Muscle of leg (tissue), 11 donors: ENCODE results near the gene TMPRSS11B. TPM values are rescaled to one million over a fixed set of nuclear protein-coding genes. Genes with fewer than 3 reads are reported as not detected.
"Not testable (repeated sequence)": the region's sequence is repeated elsewhere in the genome, so short reads cannot be mapped to it uniquely, and the experiment has no call there.

ENCODE experiments used
- DNase-seq: peaks from one replicate; pipeline ENCODE4 v3.0.0; 2013
- H3K27ac ChIP-seq: one replicate; pipeline ENCODE4 v1.5.1; 2013; ENCODE audit warnings: mild to moderate bottlenecking, low read length, control low read depth
- H3K27me3 ChIP-seq: one replicate; pipeline ENCODE4 v1.6.1; 2013; ENCODE audit warnings: low read length; ENCODE audit not compliant: control insufficient read depth, insufficient read depth
- H3K36me3 ChIP-seq: one replicate; pipeline ENCODE4 v1.6.1; 2013; ENCODE audit warnings: low read length; ENCODE audit not compliant: control insufficient read depth, insufficient read depth
- H3K4me1 ChIP-seq: one replicate; pipeline ENCODE4 v1.6.1; 2013; ENCODE audit warnings: low read length; ENCODE audit not compliant: control insufficient read depth, insufficient read depth
- H3K4me3 ChIP-seq: one replicate; pipeline ENCODE4 v1.5.1; 2013; ENCODE audit warnings: low read length, control low read depth
- H3K9me3 ChIP-seq: replicated peaks from 2 replicates; pipeline ENCODE4 v1.6.1; 2013; ENCODE audit warnings: low read depth, low read length; ENCODE audit not compliant: control insufficient read depth
- WGBS: methylation state at CpG from one replicate; pipeline ENCODE4 v1.1.5; 2013; ENCODE audit warnings: missing lambda C conversion rate; ENCODE audit not compliant: insufficient coverage; 5-methylcytosine and 5-hydroxymethylcytosine counted together
- polyA plus RNA-seq, 8 donors: library from polyadenylated mRNA; unstranded; fragments of 120-200 nt; gene quantifications; one replicate each; pipeline versions ENCODE4 v1.2.1 to v1.2.3, GENCODE V29; 2013; ENCODE audit warnings: inconsistent platforms in 1 of 8, low replicate concordance in 1 of 8; ENCODE audit not compliant: insufficient read length in 8 of 8, insufficient read depth in 1 of 8
- total RNA-seq: library from RNA; stranded (reverse); fragments of 120-200 nt; gene quantifications from one replicate; pipeline ENCODE4 v1.2.4, GENCODE V29; 2013

TMPRSS11B gene
- total and polyA plus RNA-seq, 9 donors, result not detected

DNA sequence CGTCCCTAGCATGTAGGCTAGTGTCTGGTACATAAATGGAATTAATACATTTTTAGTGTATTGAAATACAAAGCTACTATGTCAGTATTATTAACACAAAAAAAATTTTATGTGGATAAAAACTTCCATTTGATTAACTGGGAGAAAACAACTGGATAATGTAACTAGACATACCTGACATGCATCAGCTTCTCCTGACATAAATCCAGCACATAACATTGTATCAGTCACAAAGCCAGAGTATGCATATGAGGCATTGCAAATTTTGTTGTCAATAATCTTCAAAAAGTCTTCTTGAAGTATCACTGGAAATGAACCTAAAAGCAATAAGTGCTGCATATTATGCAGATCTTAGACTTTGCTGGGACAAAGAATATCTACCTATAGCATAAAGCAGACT, 16.9 kb downstream of the TMPRSS11B start:
- no CpG with 5 or more reads among the region's 1 CpG for WGBS
- Histone ChIP-seq H3K4me1 (no peaks in the 10 kb centered on the region), H3K27me3 (no peaks in the 10 kb centered on the region), H3K9me3 (no peaks in the 10 kb centered on the region), H3K27ac (no peak overlapping the region), H3K4me3 (no peak overlapping the region), H3K36me3 (no peaks in the 10 kb centered on the region)
- DNase-seq, result no peak

- Histone ChIP-seq H3K4me1 (no peaks in the 10 kb centered on the region), H3K9me3 (no peaks in the 10 kb centered on the region), H3K27me3 (no peaks in the 10 kb centered on the region), H3K4me3 (no peak overlapping the region), H3K36me3 (no peaks in the 10 kb centered on the region), H3K27ac (no peak overlapping the region)
- DNase-seq, result no peak
- WGBS, result no CpG with 5 or more reads among the region's 1 CpG
Observed at GRCh38 chr4:68218044-68218443, 27.4 kb downstream of the TMPRSS11B start.

GRCh38 chr4:68216501-68216900, 29.0 kb downstream of the TMPRSS11B start:
- Histone ChIP-seq H3K4me1 (no peaks in the 10 kb centered on the region), H3K27me3 (no peaks in the 10 kb centered on the region), H3K4me3 (no peak overlapping the region), H3K9me3 (no peaks in the 10 kb centered on the region), H3K27ac (no peak overlapping the region), H3K36me3 (no peaks in the 10 kb centered on the region)
- no peak for DNase-seq

GRCh38 chr4:68209003-68209402, 36.5 kb downstream of the TMPRSS11B start:
- no peak overlapping the region for H3K27ac ChIP-seq
- H3K27me3 ChIP-seq, result no peaks in the 10 kb centered on the region
- no peaks in the 10 kb centered on the region for H3K36me3 ChIP-seq
- no peaks in the 10 kb centered on the region for H3K4me1 ChIP-seq
- no peak overlapping the region for H3K4me3 ChIP-seq
- H3K9me3 ChIP-seq, result peaks cover 7% of the 10 kb centered on the region
- WGBS, result no CpG with 5 or more reads among the region's 1 CpG
- no peak for DNase-seq

GRCh38 chr4:68194305-68194704, 51.2 kb downstream of the TMPRSS11B start:
- not testable (repeated sequence) for H3K36me3 ChIP-seq, H3K4me1 ChIP-seq, DNase-seq, H3K4me3 ChIP-seq, H3K27me3 ChIP-seq, H3K27ac ChIP-seq, H3K9me3 ChIP-seq
- WGBS, result 84% methylated on average over 5 of the region's 5 CpGs

GRCh38 chr4:68193194-68193593, 52.3 kb downstream of the TMPRSS11B start:
- WGBS, result no CpG with 5 or more reads among the region's 1 CpG
- H3K4me1 ChIP-seq, result no peaks in the 10 kb centered on the region
- no peak overlapping the region for H3K27ac ChIP-seq
- H3K4me3 ChIP-seq, result no peak overlapping the region
- no peaks in the 10 kb centered on the region for H3K9me3 ChIP-seq
- no peaks in the 10 kb centered on the region for H3K36me3 ChIP-seq
- H3K27me3 ChIP-seq, result no peaks in the 10 kb centered on the region
- DNase-seq, result no peak

DNA sequence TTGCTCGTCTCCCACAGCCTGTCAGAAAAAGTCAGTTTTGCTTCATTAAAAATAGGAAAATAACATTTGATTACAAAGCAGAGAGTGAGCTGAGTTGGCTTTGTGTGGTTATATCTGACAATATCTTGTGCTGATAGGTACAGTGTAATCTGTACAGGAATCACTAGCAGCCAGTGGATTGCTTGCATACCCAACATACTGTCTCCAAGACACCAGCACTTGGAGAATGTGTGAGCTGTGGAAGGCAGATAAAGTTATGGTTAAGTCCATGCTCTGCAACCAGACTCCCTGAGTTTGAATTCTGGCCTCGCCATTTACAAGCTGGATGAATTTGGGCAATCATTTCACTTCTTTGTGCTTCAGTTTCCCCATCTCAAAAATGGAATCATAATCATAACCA, 58.3 kb downstream of the TMPRSS11B start:
- Histone ChIP-seq H3K4me3 (no peak overlapping the region), H3K27me3 (no peaks in the 10 kb centered on the region), H3K27ac (no peak overlapping the region), H3K36me3 (no peaks in the 10 kb centered on the region), H3K9me3 (no peaks in the 10 kb centered on the region), H3K4me1 (no peaks in the 10 kb centered on the region)
- no peak for DNase-seq
- WGBS, result no CpG with 5 or more reads among the region's 2 CpGs

DNA sequence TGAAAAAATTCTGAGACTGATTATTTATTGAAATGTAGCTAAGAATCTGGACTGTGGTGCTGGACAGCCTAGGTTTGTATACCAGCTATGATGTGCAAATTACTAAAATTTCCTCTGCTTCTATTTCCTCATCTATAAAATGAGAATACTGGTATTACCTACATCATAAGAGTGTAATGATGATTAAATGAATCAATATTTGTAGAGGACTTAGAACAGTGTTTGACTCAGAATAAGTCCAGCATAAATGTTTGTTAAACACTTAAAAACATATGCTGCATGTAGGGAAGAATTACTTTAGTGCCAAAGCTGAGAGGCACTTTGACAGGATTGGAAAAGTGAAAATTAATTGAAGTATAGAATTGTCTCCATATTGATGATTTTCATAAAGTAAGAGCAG, 60.6 kb downstream of the TMPRSS11B start:
- Histone ChIP-seq H3K9me3 (no peaks in the 10 kb centered on the region), H3K4me3 (no peak overlapping the region), H3K27me3 (no peaks in the 10 kb centered on the region), H3K4me1 (no peaks in the 10 kb centered on the region), H3K27ac (no peak overlapping the region), H3K36me3 (no peaks in the 10 kb centered on the region)
- DNase-seq, result no peak

DNA sequence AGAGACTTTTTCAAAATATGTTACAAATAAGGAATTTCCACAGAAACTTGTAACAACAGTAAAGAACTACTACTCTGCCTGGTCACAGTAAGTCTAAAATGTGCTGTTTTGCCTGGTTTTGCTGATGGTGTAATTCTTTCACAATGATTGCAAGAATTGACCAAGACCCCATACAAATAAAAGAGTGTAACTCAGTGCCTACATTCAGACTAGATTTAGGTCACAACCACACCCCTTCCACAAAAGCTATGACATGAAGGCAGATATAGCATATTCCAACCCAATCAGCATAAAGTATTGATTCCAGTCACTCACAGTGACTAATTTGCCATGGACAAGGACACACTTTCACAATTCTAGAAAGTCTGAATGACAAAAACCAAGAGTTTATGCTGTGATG, 62.1 kb downstream of the TMPRSS11B start:
- Histone ChIP-seq H3K4me3 (no peak overlapping the region), H3K4me1 (no peaks in the 10 kb centered on the region), H3K27ac (no peak overlapping the region), H3K27me3 (no peaks in the 10 kb centered on the region), H3K36me3 (no peaks in the 10 kb centered on the region), H3K9me3 (no peaks in the 10 kb centered on the region)
- no peak for DNase-seq

DNA sequence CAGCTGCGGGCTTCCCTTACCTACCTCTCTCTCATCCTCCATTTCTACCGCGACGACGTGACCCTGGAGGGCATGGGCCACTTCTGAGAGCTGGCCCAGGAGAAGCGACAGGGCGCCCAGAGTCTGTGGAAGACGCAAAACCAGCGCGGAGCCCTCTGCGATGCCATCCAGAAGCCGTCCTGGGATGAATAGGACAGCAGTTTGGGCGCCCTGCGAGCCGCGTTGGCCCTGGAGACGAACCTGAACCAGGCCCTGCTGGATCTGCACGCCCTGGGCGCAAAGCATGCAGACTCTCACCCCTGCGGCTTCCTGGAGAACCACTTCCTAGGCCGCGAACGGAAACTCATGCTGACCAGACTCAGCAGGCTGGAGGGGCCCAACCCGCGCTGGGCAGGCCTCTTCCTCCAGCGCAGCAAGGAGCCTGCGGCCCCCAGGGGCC, 63.1 kb downstream of the TMPRSS11B start:
- H3K4me3 ChIP-seq, result no peak overlapping the region
- H3K9me3 ChIP-seq, result no peaks in the 10 kb centered on the region
- H3K27ac ChIP-seq, result no peak overlapping the region
- H3K4me1 ChIP-seq, result no peaks in the 10 kb centered on the region
- no peaks in the 10 kb centered on the region for H3K27me3 ChIP-seq
- no peak for DNase-seq
- 93% methylated on average over 19 of the region's 27 CpGs for WGBS
- H3K36me3 ChIP-seq, result no peaks in the 10 kb centered on the region

- no CpG with 5 or more reads among the region's 1 CpG for WGBS
- no peaks in the 10 kb centered on the region for H3K36me3 ChIP-seq
- no peak overlapping the region for H3K4me3 ChIP-seq
- DNase-seq, result peak; percentile 4
- no peak overlapping the region for H3K27ac ChIP-seq
- H3K9me3 ChIP-seq, result no peaks in the 10 kb centered on the region
- no peaks in the 10 kb centered on the region for H3K4me1 ChIP-seq
- H3K27me3 ChIP-seq, result no peaks in the 10 kb centered on the region
Observed at GRCh38 chr4:68180849-68181526, 64.5 kb downstream of the TMPRSS11B start.
